HG03571 (cell line): ENCODE results near the gene STK17A.
"Not testable (repeated sequence)": the region's sequence is repeated elsewhere in the genome, so short reads cannot be mapped to it uniquely, and the experiment has no call there.

Experiments used
- ATAC-seq: cut with Tn5 transposase; IDR thresholded peaks from one replicate; pipeline ENCODE4 v1.9.1; 2021; ENCODE audit not compliant: unreplicated experiment

The STK17A gene

DNA sequence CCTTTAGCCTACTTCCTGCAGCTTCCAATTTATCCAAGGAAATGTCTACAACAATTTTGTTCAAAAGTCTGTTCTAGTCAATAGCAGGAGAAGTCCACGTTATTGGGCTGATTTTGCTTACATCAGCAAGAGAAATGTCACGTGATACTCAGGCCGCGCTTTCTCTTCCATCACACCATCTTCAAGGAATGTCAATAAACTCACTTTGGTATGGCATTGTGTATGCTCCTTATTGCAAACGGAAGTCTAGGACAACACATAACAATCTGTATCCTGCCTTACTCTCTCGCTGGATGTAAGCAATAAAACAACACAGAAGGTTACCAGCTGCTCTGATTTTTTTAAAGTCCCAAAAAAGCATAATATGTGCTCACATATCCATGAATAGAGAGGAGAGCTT is 17.1 kb upstream of the STK17A start:
- no peak for ATAC-seq

DNA sequence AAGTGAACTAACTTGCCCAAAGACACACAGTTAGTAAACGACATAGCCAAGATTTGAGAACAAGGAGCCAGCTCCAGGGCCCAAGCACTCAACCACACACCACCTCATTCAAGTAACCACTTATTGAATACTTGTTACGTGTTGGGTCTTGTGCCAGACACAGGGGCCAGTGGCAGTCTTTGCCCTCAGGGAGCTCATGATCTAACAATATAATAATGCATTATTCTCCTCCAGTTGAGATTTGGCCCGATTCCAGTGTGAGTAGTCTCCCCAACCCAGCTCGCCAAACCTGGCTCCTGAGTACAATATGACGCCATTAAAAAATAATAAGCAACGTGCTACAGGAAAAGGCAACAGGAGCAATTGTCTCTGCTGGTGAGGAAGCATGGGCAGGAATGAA is 14.4 kb upstream of the STK17A start:
- ATAC-seq = no peak

DNA sequence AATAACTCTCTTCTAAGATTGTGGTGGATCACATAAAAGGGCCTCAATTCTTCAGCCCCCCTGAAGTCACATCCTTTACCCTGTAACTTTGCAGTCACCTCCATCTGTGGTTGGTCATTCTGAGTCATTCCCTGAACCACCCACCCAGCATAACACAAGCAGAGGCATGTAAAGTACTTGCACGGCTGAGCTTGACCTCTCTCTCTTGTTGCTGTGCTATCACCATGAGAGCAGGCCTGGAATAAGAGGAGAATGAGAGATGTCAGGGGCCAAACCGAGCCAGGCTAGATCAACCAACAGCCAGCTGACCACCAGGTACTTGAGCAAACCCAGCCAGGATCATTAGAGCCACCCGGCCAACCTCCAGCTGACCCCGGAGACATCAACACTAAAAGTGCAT is 13.5 kb upstream of the STK17A start:
- ATAC-seq = no peak

DNA sequence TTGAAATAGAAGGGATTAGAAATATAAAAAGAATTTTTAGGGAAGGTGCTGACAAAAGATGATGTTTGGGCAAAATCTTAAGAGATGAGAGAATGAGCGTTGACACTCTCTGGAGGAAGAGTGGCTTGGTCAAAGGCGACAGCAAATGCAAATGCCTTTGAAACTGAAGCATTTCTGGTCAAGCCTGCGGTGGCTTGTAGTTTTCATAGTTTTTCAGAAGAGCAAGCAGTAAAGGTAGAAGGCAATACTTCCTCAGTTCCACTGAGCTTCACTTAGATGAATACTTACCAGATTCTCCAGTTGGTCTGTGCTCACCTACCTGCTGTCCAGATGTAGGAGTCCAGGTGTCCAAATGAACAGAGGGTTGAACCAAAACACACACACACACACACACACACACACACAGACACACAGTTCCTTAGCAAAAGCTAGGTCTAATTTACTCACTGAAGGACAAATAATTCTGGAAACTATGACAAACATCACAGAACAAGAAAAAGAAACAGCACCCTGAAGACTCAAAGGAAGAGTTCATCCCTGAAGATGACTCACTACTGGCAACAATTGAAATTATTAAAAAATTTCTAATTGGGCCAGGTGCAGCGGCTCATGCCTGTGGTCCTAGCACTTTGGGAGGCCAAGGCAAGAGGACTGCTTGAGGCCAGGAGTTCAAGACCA is 12.1 kb upstream of the STK17A start:
- ATAC-seq = no peak

DNA sequence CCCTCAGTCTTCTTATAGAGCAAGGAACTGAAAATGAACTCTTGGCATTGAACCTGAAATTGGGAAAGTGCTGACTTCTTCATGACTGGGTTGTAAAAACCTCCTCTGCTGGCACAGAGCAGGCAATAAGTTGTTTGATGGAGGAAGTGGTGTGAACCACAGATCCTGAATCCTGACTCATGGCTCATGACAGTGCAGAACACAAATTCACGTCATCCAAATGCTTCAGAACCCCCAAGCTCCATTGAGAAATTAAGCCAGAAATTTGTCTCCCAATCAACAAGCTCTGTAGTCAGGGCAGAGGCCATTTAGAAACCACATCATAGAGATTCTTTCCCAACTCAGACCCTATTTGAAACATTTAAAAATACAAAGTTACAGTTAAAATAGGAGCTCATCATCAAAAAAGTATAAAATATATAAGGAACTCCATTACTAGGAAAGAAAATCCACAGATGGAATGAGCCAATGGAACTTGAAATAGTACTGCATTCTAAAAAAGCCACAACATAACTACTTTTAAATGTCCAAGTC is 10.3 kb upstream of the STK17A start:
- no peak for ATAC-seq

DNA sequence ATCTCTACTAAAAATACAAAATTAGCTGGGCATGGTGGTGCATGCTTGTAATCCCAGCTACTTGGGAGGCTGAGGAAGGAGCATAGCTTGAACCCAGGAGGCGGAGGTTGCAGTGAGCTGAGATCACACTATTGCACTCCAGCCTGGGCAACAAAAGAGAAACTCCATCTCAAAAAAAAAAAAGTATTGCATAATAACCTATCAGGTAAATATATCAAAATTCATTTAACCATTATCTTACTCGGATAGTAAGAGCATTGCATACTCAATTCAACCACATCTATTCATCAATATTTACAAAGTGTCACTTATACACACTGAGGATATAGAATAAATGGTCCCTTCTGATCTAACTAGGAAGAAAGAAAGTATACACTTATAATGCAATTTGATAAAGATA is 9.1 kb upstream of the STK17A start:
- ATAC-seq = not testable (repeated sequence)

DNA sequence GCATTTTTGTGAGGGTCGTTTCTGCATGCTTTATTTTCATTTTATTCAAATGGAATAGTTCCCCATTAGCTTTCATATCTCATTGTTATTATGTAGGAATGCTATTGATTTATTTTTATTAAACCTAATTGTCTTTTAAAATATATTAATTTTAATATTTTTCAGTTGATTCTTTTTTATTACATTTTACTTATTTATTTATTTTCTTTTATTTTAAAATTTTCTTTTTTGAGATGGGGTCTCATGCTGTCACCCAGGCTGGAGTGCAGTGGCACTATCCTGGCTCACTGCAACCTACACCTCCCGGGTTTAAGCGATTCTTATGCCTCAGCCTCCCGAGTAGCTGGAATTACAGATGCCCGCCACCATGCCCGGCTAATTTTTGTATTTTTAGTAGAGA is 7.4 kb upstream of the STK17A start:
- ATAC-seq = no peak

DNA sequence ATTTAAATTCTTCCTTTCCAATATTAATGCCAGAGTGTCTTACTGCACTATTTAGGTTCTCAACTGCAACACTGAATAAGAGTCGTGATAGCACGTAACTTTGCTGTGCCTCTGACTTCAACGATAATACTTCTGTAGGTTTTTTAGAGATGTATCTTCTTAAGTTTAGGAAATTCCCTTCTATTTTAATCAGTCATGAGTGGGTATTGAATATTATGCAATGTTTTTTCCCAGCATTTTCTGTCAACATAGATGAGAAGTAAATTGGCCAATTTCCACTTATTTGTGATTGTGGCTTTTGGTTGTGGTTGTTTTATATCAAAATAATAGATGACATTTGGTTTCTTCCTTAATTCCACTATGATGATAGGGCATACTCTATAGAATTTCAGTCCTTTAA is 6.7 kb upstream of the STK17A start:
- no peak for ATAC-seq

DNA sequence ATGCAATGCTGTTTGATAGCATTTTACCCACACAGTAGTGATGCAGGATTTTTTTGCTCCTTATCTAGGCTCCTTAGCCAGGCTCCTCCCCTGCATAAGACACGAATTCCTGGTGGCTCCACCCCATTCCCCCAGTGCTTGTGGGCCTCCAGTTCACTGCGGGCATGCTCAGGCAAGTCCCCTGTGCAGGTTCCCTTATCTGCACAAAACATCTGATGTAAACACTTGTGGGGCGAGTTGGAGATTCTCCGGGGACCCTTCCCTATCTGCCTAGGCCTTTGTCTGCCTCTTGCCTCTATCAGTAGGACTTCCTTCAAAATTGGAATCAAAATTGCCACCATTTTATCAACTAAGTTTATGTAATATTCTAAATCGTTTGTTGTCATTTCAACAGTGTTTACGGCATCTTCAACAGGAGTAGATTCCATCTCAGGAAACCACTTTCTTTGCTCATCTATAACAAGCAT is 5.4 kb upstream of the STK17A start:
- no peak for ATAC-seq

DNA sequence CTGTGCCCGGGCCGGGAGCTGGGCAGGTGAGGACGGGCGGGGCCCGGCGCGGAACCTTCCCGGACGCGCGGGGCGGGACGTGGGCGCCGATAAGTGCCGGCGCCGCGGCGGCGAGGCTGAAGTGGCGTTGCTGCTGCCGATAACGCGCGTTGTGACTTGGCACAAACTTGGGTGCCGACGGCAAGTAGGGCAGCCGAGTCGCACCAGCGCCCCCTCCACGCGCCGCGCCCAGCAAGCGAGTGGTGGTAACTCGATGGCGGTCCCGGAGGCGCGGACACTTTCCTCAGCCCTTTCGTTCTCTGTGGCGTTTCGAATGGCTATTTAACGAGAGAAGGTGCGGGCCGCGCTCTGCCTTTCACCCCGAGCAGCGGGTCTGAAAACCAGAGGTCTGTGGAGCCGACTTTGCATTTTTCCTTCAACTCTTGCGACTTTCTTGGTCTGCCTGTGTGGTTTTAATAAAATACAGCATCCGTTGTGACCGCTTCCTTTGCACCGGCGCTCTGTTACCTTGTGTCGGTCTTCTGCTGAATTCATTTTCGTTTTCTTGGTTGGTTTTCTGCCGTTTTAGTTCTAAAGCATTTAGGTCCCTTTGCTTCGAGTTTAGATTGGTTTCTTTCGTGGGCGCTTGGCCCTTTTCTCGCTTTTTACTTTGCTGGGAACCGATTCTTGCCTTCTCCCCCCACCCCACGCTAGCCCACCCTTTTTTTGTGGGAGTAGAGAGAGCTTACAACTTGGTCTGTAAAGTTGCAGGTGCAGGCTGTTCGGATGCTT is 701 bp downstream of the STK17A start:
- ATAC-seq = peak; percentile 16

DNA sequence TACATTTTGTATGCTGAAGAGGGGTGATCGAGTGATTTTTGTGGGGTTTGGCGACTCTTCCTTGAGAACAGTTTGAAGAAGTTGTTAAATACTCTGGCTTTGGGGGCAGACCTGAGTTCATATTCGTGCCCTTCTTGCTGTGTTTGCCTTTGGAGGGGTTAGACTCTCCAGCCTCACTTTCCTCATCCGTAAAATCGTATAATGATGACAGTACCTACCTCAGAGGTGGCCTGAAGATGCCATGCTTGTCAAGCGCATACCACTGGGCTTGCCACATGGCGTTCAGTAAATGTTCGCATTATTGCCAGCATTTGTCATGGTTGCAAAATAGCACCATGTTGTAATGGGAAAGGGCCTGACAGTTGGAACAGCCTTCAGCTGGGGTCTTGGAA is 1.3 kb downstream of the STK17A start:
- no peak for ATAC-seq

DNA sequence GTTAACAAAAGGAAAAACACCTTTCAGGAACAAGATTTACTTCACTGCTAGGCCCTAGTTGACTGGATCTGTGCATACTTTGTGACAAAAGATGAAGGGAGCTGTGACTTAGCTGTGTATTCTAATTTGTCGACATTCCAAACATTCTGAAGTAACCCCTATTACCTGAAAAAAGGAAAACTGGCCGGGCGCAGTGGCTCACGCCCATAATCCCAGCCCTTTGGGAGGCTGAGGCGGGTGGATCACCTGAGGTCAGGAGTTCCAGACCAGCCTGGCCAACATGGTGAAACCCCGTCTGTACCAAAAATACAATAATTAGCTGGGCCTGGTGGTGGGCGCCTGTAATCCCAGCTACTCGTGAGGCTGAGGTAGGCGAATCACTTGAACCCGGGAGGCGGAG is 1.8 kb downstream of the STK17A start:
- ATAC-seq = not testable (repeated sequence)

DNA sequence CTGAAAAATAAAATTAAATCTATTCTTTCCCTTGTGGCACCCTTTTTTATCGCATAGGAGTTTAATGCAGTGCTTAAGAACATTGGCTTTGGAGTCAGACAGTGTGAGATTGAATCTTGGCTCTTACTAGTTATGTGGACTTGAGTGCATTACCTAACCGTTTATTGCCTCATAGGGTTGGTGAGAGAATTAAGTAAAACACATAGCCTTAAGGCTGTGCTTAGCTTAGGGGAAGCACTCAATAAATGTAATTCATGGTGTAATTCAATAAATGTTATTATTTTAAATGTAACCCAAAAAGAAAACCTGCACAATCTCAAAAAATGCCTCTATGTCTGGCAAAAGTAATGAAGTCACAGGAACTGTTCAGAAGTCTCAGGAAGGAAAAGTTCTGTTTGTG is 2.7 kb downstream of the STK17A start:
- ATAC-seq = no peak

DNA sequence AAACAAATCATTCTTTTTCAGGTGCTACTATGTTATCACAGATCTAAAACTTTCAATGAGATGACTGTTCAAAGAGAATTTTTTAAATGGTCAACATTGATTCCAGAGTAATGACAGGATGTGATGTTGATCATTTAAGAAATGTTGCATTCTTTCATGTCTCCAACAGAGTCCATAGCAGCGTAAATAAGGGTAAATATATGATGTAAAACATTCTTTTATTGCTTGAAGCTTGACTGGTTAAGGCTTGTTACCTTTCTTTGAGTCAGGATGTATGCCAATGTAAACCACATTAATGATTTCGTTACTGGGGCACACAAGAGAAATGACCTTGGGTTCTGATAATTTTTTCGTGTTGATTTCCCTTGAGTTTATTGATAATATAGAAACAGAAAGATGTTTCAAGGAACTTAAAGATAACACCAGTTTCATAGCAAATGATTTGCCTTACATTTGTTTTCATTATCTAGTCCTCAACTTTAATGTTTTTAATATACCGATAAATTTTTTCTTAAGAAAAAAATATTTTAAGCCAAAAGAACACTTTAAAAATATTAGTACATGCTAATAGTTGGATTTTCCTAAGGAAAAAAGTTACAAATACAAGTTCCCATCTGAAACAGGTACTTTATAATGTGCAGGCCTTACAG is 3.5 kb downstream of the STK17A start:
- ATAC-seq = no peak

DNA sequence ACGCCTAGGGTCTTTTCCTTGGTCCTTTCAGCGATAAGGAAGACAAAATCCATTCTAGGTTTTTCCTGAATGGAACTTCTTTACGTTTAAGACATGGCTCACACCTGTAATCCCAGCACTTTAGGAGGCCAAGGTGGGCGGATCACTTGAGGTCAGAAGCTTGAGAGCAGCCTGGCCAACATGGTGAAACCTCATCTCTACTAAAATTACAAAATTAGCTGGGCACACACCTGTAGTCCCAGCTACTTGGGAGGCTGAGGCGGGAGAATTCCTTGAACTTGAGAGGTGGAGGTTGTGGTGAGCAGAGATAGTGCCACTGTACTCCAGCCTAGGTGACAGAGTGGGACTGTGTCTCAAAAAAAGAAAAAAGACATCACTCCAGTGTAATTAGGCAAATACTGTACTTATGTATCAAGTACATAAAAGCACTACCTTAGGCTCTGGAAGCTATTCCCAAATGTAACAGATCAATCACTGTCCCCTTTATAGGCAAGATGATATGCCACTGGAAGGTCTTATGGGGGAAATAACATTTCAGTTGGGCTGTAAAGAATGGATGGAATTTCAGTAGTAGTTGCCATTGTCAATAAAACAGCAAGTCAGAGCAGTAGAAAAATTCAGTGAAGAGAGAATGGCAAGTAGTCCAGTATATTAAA is 5.7 kb downstream of the STK17A start:
- no peak for ATAC-seq

DNA sequence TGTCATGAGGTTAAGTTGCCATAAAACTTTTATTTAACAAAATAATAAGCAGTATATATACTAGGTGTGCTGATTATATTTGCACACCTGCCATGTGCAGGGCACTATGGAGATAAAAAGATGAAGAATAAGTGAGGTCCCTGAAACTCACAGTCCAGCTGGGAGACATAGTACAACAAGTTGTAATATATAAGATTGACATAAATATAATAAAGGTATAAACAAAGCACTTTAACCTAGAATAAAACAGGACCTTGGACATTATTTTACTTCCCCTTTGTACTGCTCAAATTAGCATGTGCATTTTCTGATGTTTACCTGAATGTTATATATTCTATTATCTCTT is 6.2 kb downstream of the STK17A start:
- ATAC-seq = no peak

DNA sequence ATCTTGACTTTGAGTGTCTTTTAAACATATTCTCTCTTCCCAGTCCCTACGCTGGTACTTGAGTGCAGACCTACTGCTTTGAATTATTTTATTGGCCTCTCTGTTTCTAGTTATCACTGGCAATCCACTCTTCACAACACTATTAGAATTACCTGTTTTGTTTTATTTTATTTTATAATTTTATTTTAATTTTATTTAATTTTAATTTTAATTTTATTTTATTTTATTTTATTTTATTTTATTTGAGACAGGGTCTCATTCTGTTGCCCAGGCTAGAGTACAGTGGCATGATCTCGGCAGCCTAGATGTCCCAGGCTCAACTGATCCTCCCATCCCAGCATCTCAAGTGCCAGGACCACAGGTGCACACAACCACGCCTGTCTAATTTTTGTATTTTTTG is 6.8 kb downstream of the STK17A start:
- ATAC-seq = no peak

DNA sequence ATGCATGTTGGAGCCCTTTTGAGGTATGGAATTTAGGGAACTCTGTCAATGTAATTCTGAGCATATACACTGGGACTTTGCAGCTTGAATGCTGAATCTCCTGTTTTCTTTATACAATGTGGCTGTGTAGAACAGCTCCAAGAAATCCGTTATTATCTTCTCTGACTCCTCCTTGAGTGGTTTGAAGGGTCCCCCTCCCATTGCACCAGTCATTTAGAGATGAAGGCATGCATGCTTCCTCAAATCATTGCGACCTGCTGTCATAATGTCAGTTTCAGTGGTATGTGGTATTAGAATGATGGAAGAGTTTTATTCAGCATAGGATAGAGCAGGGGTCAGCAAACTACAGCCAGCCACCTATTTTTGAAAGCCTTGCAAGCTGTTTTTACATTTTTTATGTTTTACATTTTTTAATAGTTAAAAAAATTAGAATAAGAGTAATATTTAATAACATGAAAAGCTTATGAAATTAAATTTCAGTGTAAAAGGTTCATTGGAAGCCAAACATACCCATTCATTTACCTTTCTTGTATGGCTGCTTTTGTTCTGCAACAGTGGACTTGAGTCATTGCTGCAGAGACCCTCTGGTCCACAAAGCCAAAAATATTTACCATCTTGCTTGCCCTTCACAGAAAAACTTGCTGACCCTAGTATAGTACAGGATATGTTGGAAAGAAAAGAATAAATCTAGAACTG is 8.1 kb downstream of the STK17A start:
- ATAC-seq = peak; percentile 70

DNA sequence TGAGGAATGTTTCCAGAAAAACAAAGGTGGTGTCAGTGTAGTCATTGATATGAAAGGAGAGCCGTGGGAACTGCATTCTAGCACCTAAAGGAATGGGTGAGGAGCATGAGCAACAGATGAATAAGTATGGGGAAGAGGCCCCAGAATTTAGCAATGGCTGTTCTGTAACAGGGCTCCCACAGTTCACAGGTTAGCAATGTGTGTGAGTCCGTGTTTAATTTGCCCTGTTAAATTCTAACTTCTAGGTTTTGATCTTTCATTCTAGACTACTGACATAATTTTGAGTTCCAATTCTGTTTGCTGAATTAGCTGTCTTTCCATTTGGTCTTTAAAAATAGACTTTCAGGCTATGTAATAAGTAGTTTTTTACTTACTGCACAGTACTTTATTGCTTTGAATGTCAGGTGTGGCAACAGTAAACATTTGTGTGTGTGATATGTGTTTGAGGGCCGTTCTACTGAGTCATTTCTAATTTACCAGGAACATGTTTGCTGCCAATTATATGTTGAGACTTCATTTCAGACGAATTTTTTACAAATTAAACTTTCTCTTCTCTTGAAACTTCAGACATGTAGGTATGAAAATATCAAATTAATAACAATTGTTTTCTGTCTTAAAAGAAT is 8.8 kb downstream of the STK17A start:
- no peak for ATAC-seq

DNA sequence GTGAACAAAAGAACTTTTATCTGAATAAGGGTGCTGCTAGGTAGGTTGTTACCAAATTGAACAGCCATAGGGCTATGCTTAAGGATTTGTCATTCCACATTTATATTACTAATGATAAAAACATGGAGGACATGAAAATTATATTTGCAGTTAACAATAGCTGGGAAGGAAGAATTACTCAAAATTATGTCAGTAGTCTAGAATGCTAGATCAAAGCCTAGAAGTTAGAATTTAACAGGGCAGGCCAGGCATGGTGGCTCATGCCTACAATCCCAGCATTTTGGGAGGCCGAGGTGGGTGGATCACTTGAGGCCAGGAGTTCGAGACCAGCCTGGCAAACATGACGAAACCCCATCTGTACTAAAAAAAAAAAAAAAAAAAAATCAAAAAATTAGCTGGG is 9.4 kb downstream of the STK17A start:
- ATAC-seq = no peak
